ENCODE data around the gene DYNLL1.
A peak's percentile ranks its signal among the peaks of the same experiment; 100 is the strongest.
"Not testable (repeated sequence)": the region's sequence is repeated elsewhere in the genome, so short reads cannot be mapped to it uniquely, and the experiment has no call there.

DYNLL1 gene

GRCh38 chr12:120522568-120522967 lies 26.7 kb downstream of the DYNLL1 start:
- no peak for TF ChIP-seq CTCF (IDR thresholded peaks at IDR 0.05; ENCODE audit: low read depth, low read length)

GRCh38 chr12:120528861-120529525 lies 33.1 kb downstream of the DYNLL1 start, which contains the start of gene COQ5:
TSS of gene COQ5 (minus strand) at chr12:120529158. CDS start at chr12:120529141, 17 bp downstream.
- no peak for DNase-seq (ENCODE audit: extremely low read depth, low read depth)

More at GRCh38 chr12:120522568-120522967, 26.7 kb downstream of the DYNLL1 start:
- DNase-seq (ENCODE audit: extremely low read depth, low read depth) = no peak

GRCh38 chr12:120529641-120530417 lies 33.9 kb downstream of the DYNLL1 start:
- DNase-seq (ENCODE audit: extremely low read depth, low read depth) = no peak

More at GRCh38 chr12:120528861-120529525, 33.1 kb downstream of the DYNLL1 start, which contains the start of gene COQ5:
- TF ChIP-seq CTCF (IDR thresholded peaks at IDR 0.05; ENCODE audit: low read depth, low read length) = no peak

GRCh38 chr12:120530418-120530761 lies 34.5 kb downstream of the DYNLL1 start:
- DNase-seq (ENCODE audit: extremely low read depth, low read depth) = not testable (repeated sequence)

More at GRCh38 chr12:120529641-120530417, 33.9 kb downstream of the DYNLL1 start:
- peak; percentile 6 for TF ChIP-seq CTCF (IDR thresholded peaks at IDR 0.05; ENCODE audit: low read depth, low read length)

- DNase-seq (ENCODE audit: extremely low read depth, low read depth) = no peak
- no peak for TF ChIP-seq CTCF (IDR thresholded peaks at IDR 0.05; ENCODE audit: low read depth, low read length)
These were observed 36.9 kb downstream of the DYNLL1 start for GRCh38 chr12:120532701-120533238.

- peak; percentile 66 for DNase-seq (ENCODE audit: extremely low read depth, low read depth)
These were observed 38.3 kb downstream of the DYNLL1 start, which contains the start of gene RNF10 for GRCh38 chr12:120534203-120534702. TSS of gene RNF10 (plus strand) at chr12:120534356. CDS start at chr12:120534812, 456 bp downstream.

More at GRCh38 chr12:120534203-120534702, 38.3 kb downstream of the DYNLL1 start, which contains the start of gene RNF10:
- no peak for TF ChIP-seq CTCF (IDR thresholded peaks at IDR 0.05; ENCODE audit: low read depth, low read length)
